ENCODE data around the gene MAPRE2.
A peak's percentile ranks its signal among the peaks of the same experiment; 100 is the strongest.
"Not testable (repeated sequence)": the region's sequence is repeated elsewhere in the genome, so short reads cannot be mapped to it uniquely, and the experiment has no call there.

The MAPRE2 gene

GRCh38 chr18:35127201-35127600, 86.0 kb downstream of the MAPRE2 start:
- no peak for DNase-seq

- no peak for DNase-seq
Observed at GRCh38 chr18:35128675-35129074, 87.5 kb downstream of the MAPRE2 start.

GRCh38 chr18:35130236-35130635, 89.0 kb downstream of the MAPRE2 start:
- no peak for DNase-seq

- no peak for DNase-seq
Observed at GRCh38 chr18:35131387-35132020, 90.3 kb downstream of the MAPRE2 start.

- no peak for DNase-seq
Observed at GRCh38 chr18:35132021-35132902, 91.0 kb downstream of the MAPRE2 start.

- no peak for DNase-seq
Observed at GRCh38 chr18:35134190-35134730, 93.0 kb downstream of the MAPRE2 start.

- no peak for DNase-seq
Observed at GRCh38 chr18:35134791-35135531, 93.7 kb downstream of the MAPRE2 start.

- no peak for DNase-seq
Observed at GRCh38 chr18:35136248-35136647, 95.0 kb downstream of the MAPRE2 start.

- no peak for DNase-seq
Observed at GRCh38 chr18:35136885-35137284, 95.7 kb downstream of the MAPRE2 start.

GRCh38 chr18:35137632-35138031, 96.4 kb downstream of the MAPRE2 start:
- DNase-seq, result no peak

GRCh38 chr18:35138773-35139172, 97.6 kb downstream of the MAPRE2 start:
- no peak for DNase-seq

- DNase-seq, result no peak
Observed at GRCh38 chr18:35139517-35139916, 98.3 kb downstream of the MAPRE2 start.

- DNase-seq, result no peak
Observed at GRCh38 chr18:35141077-35141476, 99.9 kb downstream of the MAPRE2 start.

- no peak for DNase-seq
Observed at GRCh38 chr18:35141567-35142274, 100.5 kb downstream of the MAPRE2 start.

GRCh38 chr18:35142275-35142615, 101.0 kb downstream of the MAPRE2 start:
- DNase-seq, result no peak

- peak in 2 of 4 experiments; percentile 1 to 4 for DNase-seq
Observed at GRCh38 chr18:35143622-35144596, 102.7 kb downstream of the MAPRE2 start.

- no peak for DNase-seq
Observed at GRCh38 chr18:35144698-35145097, 103.5 kb downstream of the MAPRE2 start.

- DNase-seq, result not testable (repeated sequence)
Observed at GRCh38 chr18:35150195-35150594, 109.0 kb downstream of the MAPRE2 start.

- DNase-seq, result no peak
Observed at GRCh38 chr18:35153609-35154272, 112.5 kb downstream of the MAPRE2 start.

- DNase-seq, result no peak
Observed at GRCh38 chr18:35155398-35156117, 114.3 kb downstream of the MAPRE2 start.
